Measurements from ENCODE around the gene ATP6V0C.
A peak's percentile ranks its signal among the peaks of the same experiment; 100 is the strongest.

ATP6V0C gene

DNA sequence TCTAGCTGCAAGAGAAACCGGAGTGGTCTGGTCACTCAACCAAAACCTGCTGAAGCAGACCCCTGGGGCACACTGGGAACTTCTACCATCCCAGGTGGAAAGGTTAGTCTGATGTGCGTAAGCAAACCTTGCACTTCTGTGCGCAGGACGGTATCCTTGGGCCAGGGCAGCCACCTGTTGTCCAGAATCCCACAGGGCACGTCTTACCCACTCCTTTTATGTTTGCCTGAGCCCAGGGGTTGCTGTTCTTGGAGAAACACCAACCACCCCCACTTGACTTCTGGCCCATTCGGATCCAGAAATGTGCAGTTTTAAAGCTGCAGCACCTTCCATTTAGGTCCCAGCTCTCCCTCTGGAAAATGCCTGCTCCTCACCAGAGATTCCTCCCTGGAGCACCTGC is 20.1 kb upstream of the ATP6V0C start:
- DNase-seq = no peak

DNA sequence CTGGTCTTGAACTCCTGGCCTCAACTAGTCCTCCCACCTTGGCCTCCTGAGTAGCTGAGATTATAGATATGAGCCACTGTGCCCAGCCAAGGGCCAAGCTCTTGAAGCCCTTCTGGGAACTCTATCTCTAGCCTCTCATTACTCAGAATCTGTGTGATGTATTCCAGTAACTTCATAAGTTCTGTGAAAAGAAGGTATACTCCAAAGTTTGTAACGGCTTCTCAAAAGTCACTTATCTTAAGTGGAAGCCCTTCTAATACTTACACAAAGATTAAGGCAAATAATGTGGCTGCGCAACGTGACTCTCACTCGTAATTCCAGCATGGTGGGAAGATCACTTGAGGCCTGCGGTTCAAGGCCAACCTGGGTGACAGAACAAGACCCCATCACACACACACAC is 19.1 kb upstream of the ATP6V0C start:
- no peak for DNase-seq

DNA sequence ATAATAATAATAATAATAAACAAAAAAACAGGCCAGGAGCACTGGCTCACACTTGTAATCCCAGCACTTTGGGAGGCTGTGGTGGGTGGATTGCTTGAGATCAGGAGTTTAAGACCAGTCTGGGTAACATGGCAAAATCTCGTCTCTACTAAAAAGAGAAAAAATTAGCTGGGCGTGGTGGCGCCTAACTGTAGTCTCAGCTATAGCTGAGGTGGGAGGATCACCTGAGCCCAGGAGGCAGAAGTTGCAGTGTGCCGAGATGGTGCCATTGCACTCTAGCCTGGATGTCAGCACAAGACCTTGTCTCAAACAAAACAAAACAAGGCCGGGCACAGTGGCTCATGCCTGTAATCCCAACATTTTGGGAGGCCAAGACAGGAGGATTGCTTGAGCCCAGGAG is 18.7 kb upstream of the ATP6V0C start:
- DNase-seq = no peak

DNA sequence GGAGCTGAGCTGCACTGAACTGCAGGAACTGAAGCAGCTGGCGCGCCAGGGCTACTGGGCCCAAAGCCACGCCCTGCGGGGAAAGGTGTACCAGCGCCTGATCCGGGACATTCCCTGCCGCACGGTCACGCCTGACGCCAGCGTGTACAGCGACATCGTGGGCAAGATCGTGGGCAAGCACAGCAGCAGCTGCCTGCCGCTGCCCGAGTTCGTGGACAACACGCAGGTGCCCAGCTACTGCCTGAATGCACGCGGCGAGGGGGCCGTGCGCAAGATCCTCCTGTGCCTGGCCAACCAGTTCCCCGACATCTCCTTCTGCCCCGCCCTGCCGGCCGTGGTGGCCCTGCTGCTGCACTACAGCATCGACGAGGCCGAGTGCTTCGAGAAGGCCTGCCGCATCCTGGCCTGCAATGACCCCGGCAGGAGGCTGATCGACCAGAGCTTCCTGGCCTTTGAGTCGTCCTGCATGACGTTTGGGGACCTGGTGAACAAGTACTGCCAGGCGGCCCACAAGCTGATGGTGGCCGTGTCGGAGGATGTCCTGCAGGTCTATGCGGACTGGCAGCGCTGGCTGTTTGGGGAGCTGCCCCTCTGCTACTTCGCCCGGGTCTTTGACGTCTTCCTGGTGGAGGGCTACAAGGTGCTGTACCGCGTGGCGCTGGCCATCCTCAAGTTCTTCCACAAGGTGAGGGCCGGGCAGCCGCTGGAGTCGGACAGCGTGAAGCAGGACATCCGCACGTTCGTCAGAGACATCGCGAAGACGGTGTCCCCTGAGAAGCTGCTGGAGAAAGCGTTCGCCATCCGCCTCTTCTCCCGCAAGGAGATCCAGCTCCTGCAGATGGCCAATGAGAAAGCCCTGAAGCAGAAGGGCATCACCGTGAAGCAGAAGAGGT is 17.3 kb upstream of the ATP6V0C start:
- no peak for DNase-seq

DNA sequence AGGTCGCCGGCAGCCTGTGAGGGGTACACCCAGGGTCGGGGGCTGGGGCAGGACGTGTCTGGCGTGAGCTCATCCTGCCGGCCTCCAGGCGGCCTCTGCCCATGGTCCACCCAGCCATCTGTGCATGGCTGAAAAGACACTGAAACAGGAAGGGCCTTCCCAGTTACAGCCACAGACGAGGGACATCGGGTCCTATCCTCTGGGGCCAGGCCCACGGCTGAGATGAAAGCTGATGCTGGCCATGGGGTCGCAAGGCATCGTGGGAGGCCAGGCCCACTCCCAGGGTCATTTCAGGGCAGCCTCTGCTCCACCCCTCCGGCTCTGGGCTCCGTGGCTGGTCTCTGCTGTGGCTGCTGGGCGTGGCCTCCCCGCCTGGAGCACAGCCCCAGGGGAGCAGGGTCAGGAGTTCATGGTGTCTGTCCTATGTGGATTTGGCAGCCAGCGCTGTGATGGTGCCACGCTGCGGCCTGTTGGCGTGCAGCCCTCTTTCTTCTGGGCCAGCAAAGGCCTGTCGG is 16.6 kb upstream of the ATP6V0C start:
- DNase-seq = no peak

DNA sequence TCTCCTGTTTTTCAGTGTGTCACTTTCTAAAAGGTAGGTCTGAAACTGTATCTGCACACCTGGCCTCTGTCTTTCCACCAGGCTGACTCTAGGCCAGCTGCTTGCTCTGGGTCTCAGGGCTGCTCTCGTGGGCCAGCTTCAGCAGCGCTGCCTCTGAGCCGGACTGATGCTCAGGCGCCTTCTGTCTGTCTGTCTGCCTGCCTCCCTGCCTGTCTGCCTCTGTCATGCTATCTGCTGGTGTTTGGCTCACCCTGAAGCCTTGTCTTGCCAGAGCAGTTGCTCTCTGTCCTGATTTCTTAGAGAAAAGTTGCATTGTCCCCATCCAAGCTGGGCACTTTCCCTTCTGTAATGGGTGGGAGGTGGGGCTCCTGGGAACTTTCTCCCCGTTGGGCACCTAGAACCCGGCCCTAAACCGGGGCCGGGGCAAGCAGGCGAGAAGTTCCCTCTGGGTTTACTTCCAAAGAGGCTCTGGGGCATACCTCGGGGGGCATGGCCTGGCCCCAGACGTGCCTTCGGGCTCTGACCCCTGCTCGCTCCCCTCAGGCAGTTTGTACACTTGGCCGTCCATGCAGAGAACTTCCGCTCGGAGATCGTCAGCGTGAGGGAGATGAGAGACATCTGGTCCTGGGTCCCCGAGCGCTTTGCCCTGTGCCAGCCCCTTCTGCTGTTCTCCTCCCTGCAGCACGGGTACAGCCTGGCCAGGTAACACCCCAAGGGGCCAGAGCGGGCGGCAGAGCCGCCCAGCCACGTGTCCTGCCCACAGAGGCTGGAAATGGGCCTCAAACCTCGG is 15.9 kb upstream of the ATP6V0C start:
- no peak for DNase-seq

DNA sequence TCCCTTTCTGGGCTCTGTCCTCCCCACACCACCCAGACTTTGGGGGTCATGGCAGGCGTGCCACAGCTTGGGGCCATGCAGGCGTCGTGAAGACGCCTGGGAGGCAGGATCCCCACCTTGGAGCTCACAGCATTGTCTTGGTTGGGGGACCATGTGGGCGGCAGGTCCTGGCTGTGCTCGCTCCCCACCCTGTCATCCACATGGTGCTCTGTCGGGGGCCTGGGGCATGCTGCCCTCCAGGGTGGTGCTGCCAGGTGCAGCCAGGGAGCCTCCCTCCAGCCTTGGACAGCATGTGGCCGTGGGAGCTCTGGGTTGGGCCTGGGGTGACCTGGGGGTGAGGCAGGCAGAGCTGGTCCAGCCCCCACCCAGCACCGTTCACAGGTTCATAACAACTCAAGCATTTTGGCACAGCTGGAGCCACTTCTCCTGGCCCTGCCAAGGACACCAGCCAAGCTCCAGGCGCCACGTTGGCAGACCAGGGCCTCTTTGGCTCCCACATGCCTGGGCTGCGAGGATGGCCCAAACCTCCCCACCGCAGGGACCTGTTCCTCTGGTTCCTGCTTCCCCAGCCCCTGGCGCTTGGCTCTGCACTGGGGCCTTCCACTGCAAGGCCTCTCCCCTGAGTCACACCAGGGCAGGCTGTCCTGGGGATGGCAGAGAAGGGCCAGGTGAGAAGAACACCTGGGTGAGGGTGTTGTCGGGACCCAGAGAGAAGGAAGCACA is 15.1 kb upstream of the ATP6V0C start:
- DNase-seq = no peak

DNA sequence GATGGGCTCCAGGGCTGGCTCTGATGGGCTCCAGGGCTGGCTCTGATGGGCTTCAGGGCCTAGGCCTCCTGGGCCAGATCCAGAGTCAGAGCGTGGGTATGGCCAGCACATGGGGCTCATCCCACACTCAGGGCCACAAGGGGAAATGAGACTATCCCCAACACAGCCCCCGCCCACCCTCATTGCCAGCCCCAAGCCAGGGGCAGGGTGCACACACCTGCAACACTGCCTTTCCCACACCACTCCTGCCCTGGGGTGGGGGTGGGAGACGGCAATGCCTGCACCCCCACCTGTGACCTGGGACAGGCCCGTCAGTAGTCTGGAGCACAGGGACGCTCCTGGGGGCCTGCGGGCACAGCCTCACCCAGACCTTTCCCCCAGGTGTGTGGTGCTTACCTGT is 14.3 kb upstream of the ATP6V0C start:
- DNase-seq = no peak

DNA sequence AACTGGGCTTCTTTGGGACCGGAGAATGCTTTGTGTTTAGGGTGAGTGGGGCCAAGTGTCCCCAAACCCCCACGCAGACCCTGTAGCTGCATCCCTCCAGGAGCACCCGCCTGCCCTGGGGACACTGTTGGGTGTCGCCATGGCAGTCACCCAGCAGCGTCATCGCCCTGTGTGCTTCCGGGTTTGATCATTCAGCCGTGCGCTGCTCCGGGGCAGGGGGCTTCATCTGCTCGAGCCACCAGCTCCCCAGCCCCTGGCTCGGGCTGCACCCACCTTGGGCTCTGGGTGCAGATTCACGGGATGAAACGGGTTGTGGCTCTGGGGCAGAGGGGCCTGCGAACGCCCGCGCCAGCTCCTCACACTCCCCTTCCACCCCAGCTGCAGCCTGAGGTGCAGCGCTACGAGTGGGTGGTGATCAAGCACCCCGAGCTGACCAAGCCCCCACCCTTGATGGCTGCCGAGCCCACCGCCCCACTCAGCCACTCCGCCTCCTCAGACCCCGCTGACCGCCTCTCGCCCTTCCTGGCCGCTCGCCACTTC is 13.8 kb upstream of the ATP6V0C start:
- no peak for DNase-seq

DNA sequence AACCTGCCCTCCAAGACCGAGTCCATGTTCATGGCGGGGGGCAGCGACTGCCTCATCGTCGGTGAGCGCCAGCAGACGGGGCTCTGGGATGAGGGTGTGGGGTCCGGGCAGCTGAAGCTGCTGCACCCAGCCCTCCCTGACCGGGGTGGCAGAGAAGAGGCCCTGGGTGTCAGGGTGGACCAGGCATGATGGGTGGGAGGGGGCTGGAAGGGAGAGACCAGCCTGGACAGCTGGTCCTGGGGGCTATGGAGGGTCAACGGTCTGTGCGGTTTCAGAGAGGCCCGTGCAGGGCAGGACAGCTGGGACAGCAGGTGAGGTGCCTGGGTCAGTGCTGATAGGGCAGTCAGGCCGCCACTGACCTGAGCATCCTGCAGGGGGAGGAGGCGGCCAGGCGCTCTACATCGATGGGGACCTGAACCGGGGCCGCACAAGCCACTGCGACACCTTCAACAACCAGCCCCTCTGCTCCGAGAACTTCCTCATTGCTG is 13.3 kb upstream of the ATP6V0C start:
- no peak for DNase-seq

DNA sequence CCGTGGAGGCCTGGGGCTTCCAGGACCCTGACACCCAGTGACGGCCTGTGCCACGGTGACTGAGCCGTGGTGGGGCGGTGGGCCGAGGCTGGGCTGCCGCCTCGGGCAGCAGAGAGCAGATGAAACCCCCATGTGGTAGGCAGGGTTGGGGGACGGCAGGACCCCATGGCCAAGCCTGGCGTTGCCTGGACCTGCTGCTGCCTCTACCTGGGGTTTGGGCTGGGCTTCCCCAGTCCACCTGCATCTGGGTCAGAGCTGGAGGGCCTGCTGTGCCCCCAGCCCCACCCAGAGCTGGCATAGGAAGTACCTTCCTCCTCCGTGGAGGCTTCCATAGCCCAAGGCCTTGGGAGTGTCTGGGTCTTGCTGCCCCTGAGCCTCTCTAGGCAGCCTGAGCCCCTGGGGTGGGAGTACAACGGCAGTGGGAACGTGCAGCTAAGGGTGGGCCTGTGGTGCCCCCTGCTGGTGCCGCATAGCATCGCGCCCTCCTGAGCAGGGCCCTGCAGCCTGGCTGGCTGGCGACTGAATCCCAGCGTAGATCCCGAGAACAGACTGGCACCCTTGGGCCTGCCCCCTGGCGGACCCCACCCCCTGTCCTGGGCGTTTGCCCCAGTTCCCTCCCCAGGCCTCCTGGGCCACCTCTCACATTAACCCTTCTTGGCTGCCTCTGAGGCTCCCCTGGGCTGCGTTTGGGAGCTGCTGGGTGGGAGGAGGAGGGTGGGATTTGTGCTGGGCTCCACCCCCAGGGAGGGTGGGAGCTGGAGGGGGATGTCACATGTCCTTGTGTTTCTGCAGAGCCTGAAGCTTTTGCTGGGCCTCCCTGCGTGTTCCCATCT is 12.6 kb upstream of the ATP6V0C start:
- DNase-seq = peak; percentile 65

DNA sequence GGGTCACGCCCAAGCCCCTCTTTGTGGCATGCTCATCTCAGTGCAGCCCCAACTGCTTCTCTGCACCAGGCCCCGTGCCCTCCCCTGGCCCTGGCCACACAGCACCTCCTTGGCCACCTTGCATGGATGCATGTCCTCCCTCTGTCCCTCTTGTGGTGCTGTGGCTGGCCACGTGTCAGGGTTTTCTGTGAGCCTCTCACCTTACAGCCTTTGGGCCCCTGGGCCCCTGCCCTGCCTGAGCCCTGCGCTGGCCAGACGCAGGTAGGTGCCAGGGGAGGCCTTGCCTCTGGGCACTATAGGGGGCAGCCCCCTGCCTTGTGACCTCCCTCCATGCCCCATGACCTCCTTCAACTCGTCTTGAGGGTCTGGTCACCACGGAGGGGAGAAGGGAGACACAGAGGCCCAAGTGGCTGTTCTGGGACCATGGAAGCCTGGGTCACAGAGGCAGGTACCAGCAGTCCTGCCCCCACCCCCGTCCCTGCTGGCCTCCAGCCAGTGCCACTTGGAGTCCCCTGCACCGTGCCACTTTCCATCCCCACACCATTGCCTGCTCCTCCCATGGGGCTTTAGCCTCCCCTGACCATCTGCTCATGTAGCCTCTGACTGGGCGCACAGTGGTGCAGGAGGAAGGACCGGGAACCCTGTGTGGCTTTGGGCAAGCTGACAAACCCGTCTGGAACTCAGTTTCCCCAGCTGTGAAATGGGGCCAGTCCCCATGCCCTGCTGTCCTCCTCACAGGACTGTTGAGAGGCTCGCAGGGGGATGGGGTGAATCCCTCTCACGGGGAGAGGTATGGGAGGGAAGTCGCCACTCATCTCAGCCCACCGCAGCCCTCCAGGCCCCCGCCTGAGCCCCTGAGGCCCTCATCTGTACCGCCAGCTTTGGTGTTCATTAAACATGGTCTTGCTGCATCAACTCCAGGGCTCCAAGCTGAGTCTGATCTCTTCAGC is 11.5 kb upstream of the ATP6V0C start:
- no peak for DNase-seq

DNA sequence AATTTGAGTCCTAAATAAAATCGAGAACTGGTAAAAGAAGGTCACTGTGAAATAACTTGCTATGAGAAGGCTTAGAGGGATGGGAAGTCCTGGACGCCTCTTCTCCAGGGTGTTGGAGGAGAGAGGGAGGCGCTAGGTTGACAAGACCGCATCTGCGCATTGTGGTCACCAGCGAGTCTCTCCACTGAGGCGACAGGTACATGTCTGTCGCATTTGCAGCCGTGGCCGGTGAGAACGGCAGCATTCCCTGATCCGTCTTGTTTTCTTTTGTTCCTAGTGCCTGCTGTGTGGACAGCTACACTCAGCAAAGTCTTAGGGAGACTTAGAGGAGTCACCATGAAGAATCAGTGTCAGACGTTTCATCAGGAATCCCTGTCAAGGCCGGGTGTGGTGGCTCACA is 8.1 kb upstream of the ATP6V0C start:
- no peak for DNase-seq

DNA sequence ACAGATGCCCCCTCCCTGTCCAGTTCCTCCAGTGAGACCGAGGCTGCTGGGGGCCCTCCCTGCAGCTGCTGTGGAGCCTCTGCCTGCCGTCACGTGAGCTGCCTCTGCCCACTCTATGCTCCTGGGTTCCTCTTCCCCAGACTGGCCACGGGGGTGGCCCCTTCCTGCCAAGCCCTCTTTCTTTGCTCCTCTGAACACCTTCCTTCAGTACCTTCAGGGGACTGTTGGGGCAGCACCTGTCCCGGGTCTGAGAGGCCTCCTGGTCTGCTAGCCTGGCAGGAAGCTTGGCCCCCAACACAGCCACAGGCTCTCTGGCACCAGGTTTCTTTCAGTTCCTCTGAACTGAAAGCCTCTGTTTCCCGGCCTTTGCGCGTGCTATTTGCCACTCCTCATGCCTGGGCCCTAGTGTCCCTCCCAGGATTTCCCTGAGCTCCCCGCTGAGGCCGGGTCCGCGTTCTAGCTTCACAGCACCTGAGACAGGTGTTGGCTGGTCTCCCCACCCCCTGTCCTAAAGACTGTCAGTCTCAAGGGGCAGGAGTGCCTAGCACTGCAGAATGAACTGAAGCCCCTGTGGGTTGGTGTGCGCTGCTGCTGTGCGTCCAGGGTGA is 6.6 kb upstream of the ATP6V0C start:
- no peak for DNase-seq

DNA sequence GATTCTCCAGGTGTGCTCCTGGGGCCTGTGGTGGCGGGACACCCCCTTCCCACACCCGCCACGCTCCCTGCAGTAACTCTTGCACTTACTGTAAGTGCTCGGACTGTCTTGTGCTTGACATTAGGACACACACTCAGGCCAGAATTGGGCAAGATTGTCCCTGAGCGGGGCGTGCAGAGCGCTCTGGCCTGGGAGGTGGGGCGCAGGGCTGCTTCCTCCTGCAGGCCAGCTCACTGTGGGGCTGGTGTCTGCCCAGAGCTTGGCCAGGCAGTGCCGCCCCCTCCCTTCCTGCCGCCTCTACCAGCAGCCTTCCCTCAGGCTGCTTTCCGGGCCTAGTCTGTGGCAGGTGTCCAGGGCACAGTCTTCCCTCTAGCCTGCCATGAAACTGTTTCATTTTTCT is 6.1 kb upstream of the ATP6V0C start:
- no peak for DNase-seq

DNA sequence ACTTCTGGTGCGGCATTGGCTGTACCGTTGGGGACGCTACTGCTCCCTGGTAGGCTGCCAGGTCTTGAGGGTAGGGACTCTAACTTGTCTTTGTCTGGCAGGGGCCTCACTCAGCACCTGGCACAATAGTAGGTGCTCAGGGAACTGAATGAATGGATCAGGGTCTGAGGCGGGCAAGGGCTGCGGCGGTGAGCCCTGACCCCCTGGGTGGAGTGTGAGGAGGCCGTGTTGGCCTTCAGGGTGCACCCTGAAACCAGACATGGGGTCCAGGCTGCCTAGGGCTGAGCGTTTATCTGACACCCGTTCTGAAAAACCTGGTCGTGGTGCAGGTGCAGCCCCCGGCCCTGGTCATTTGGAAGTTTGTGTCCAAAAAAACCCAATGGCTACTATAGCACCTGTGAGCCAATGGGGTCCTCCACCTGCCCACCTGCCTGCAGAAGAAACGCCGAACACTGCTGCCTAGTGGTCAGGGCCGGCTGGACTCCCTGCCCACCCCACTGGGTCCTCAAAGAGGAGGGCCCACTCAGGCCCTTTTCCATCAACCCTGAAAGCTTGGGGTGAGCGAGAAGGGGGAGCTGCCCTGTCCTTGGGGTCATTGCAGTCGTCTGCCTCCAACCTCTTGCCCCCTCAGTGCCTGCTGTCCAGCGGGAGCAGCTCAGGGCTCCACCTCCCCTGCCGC is 4.9 kb upstream of the ATP6V0C start:
- DNase-seq = no peak

DNA sequence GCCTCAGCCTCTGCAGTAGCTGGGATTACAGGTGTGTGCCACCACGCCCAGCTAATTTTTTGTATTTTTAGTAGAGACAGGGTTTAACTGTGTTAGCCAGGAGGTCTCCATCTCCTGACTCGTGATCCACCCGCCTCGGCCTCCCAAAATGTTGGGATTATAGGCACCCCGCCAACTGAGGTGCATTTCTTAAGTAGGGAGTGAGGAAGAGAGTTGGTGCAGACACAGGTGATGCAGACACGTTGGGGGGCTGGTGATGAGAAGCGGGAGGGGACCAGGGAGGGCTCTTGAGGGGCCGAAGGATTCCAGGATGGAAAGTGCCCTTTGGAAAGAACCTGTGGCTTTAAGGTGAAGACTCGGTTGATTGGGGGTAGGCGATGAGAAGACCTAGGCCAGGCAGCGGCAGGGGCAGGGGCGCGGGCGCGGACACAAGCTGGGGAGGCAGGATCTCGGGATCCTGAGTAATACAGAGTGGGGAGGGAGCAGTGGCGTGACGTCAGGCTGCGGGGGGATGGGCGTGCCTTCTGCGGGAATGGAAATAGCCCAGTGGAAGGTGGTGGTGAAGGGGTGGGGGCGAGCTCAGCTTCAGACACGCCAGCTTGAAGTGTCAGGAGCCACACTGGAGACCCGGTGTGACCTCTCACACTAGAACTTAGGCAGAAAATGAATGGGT is 2.5 kb upstream of the ATP6V0C start:
- DNase-seq = no peak

DNA sequence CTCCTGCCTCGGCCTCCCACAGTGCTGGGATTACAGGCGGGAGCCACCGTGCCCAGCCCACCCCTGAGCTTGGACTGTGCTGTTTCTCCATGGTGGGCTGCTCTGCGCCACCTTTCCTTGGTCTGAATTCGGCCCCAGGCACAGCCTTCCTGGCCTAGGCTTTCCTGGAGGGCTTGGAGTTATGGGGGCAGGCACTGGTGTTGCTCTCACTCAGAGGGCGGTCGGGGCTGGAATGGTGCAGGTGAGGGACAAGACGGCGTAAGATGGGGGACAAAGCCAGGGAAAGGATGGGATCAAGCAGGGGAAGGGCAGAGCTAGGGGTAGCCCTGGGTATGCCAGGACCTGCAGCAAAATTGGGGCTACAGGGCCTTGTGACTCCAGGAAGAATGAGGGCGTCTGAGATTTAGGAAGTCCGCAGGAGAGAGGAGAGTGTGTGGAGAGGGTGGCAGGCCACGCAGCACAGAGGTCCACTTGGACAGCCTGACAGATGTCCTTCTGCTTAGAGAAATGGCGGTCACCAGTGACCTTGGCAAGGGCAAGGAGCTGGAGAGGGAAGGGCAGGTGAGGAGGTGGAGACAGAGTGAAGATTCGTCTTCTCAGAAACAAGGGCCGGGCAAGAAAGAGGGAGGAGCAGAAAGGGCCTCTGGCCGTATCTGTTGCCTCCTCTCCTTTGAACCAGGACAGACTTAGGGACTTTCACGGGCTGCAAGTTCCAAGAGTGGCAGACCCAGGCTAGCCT is 1.6 kb upstream of the ATP6V0C start:
- DNase-seq = no peak

Measured in SHP77 (cell line).